ENCODE results near the gene PYGL. TPM values are rescaled to one million over a fixed set of nuclear protein-coding genes. Genes with fewer than 3 reads are reported as not detected.

PYGL gene
- total RNA-seq, 2 experiments from 2014 or later: 1.6 to 1.7 TPM

- no peak for ATAC-seq
- Mint-ChIP-seq H3K4me1 (ENCODE audit: low read depth) (peaks cover 10% of the 10 kb centered on the region), H3K9me3 (no peaks in the 10 kb centered on the region), H3K4me3 (peak overlapping the region; percentile 79), H3K36me3 (ENCODE audit: low read depth) (no peaks in the 10 kb centered on the region), H3K27me3 (no peaks in the 10 kb centered on the region), H3K27ac (peak overlapping the region; percentile 43)
- CTCF ChIA-PET: interaction anchor here (0.7 to 9.9 kb wide), 22 partner anchors 8 to 319 kb away, joined by 3 to 160 read pairs (median 12); partner anchors contain the start of genes ATL1 and NIN
- no peak for TF ChIP-seq CTCF (IDR thresholded peaks at IDR 0.05)
- intact Hi-C loops (cut with micrococcal nuclease): no loop called here
- POLR2A ChIA-PET: interaction anchor here (0.9 to 3.0 kb wide), 6 partner anchors 12 to 111 kb away, joined by 3 to 20 read pairs (median 4); no protein-coding TSS in a partner anchor
- DNase-seq: no peak
Observed at GRCh38 chr14:50859296-50859624, 85.0 kb downstream of the PYGL start.

GRCh38 chr14:50856660-50857059 is 87.6 kb downstream of the PYGL start:
- no peak for ATAC-seq
- intact Hi-C loops (cut with micrococcal nuclease): no loop called here
- no peaks in the 10 kb centered on the region for H3K36me3 Mint-ChIP-seq (ENCODE audit: low read depth)
- ChIA-PET POLR2A (interaction anchor here (1.2 kb wide), 1 partner anchor 9 kb away, joined by 3 read pairs; no protein-coding TSS in a partner anchor), CTCF (interaction anchor here (0.9 to 9.9 kb wide), 4 partner anchors 14 to 255 kb away, joined by 3 to 160 read pairs (median 4); no protein-coding TSS in a partner anchor)
- no peak overlapping the region for H3K27ac Mint-ChIP-seq
- H3K9me3 Mint-ChIP-seq: no peaks in the 10 kb centered on the region
- DNase-seq: no peak
- peaks cover 12% of the 10 kb centered on the region for H3K4me1 Mint-ChIP-seq (ENCODE audit: low read depth)
- H3K27me3 Mint-ChIP-seq: no peaks in the 10 kb centered on the region
- no peak overlapping the region for H3K4me3 Mint-ChIP-seq
- TF ChIP-seq CTCF (IDR thresholded peaks at IDR 0.05): no peak

GRCh38 chr14:50855558-50855957 is 88.7 kb downstream of the PYGL start:
- ATAC-seq: no peak
- Mint-ChIP-seq H3K9me3 (no peaks in the 10 kb centered on the region), H3K4me1 (ENCODE audit: low read depth) (peaks cover 11% of the 10 kb centered on the region), H3K27me3 (no peaks in the 10 kb centered on the region), H3K27ac (no peak overlapping the region), H3K4me3 (no peak overlapping the region), H3K36me3 (ENCODE audit: low read depth) (no peaks in the 10 kb centered on the region)
- ChIA-PET POLR2A (no interaction called here), CTCF (interaction anchor here (1.2 to 2.0 kb wide), 2 partner anchors 15 to 29 kb away, joined by 3 to 5 read pairs; no protein-coding TSS in a partner anchor)
- no peak for DNase-seq
- no peak for TF ChIP-seq CTCF (IDR thresholded peaks at IDR 0.05)
- intact Hi-C loops (cut with micrococcal nuclease): no loop called here

Other genes starting within 250 kb of the PYGL start
- 10 to 100 TPM; 71.9 to 72.8 TPM for gene NIN, start 113.3 kb downstream of the PYGL start, total RNA-seq
- gene ABHD12B, start 72.4 kb downstream of the PYGL start, total RNA-seq: not detected
- 1 to 10 TPM; 6.5 to 7.2 TPM for gene TRIM9, start 150.6 kb upstream of the PYGL start, total RNA-seq

Measured in activated CD8-positive, alpha-beta T cell treated with anti-CD3 and anti-CD28 coated beads for 36 hours (primary cell).